ENCODE data around the gene TLR4. TPM values are rescaled to one million over a fixed set of nuclear protein-coding genes. Genes with fewer than 3 reads are reported as not detected.

Gene TLR4
- total RNA-seq, 2 donors from 2014 or later: 19.8 to 22.6 TPM

DNA sequence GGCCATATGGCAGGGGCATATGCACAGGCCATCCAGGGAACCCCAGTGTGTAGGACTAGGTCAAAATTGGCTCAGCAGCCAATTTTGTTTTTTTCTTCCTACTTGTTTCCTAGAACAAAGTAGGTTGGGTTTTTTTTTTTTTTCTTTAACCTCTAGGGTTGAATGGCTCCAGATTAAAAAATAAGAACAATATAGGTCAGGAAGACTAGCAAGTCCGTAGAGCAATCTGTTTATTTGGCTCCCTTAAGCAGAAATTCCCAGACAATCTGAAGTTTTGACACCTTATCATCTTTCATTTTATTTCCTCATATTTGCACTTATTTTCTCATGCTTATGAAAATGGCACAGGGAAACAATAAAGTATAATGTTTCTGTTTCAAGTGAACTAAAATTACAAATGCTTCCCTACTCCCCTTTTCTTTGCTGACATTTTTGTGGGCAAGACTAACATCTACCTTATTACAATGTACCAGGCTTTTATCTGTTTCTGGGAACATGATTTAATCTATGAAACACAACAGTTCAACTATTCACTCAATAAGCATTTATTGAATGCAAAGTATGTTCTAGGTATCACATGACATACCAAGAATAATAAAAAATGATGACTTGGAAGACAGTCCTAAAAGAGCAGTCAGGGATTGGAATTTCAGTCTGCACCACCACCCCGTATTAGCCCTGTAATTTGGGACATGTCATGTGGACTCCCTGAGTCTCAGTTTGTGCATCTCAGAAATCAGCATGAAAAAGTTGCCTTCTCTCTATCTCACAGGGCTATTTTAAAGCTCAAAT is 30.5 kb downstream of the TLR4 start:
- intact Hi-C loops (cut with DNase I): no loop called here
- ATAC-seq: no peak

DNA sequence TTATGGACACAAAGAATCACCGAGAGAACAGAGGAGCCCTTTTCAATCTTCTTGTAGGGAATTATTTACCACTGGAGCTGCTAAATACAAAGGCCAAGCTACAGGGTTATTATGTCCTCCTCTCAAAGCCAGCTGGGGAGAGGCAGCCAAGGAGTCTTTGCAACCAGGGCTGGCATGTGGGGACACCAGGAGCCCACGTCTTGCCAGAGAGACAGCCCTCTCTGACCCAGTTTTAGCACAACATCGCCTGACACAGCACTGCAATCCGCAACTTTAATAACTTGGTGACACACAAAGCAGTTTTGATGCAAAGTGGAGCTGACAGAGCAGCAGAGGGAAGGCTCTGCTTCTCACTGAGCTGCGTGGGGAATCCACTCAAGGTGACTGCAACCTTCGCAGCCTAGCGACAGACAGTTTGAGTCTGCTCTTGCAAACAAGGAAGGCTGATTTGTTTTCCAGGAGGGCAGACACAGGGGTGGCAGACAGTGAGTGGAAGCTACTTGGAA is 33.6 kb downstream of the TLR4 start:
- intact Hi-C loops (cut with DNase I): no loop called here
- ATAC-seq (peak in 1 of 2 donors; percentile 83), DNase-seq (no peak)

More for the DNA sequence above, 30.5 kb downstream of the TLR4 start:
- DNase-seq: no peak

DNA sequence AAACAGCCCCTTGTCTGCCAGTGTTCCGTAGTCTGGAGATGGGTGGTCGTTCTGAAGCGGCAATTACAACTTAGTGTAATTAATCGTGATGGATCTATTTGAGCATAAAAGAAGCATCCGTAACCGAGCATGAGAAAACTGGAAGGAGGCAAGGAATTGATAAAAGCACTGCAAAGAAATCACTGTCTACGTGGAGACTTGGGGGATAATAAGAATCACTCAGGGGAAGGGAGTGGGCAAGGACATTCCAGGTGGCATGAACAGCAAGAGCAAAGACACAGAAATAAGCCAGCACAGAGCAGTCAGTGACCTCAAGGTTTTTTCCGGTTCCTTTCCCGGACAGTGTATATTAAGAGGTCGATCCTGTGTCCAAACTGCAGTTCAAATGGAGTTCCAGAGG is 35.0 kb downstream of the TLR4 start:
- intact Hi-C loops (cut with DNase I): no loop called here
- no peak for DNase-seq
- ATAC-seq: no peak

DNA sequence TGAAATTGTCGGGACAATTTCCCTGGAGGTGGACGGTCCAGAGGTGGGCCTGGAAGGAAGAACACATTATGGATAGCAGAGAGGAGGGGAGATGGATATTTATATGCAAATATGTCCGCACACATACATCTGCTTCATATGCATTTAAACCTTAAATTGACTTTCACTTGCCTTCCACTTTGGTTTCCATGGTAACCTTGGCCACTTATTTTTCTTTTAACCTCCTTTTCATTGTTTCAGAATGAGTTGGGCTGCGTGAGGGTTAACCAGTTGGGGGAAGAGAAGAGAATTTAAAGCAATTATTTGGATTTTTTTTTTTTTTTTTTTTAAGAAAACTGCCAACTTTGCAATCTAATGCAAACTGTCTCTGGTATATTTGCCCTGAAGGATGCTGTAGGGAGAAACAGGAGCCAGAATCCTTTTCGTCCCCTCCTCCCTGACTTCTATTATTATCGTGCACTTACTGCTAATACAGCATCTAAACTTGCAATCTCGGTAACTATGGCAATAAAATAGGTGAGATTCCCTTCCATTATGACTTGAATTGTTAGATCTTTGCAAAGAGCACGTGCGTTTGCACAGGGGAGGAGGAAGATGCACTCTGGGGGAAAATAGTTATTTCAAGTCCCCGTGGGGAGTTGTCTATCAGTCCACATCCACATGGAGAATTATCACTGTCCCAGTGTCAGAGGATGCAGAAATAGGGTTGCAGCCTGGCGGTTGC is 35.6 kb downstream of the TLR4 start:
- DNase-seq: no peak
- intact Hi-C loops (cut with DNase I): no loop called here
- ATAC-seq: no peak

DNA sequence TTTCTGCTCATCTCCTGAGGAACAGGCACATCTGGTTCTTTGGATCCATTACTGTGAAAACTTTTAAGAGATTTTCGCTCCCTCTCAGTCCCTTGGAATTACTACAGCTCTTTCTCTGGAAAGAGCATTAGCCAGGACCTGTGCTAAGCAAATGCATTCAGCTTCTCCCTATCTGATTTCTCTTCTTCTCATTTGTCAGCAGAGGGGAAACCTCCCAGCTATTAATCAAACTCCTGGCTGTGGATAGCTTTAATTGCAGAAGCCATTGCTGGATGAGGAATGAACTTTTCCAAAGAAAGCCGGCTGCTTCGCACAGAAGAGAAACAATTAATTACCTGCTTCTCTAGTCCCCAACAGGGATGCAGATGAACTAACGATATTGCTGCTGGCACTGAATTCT is 37.9 kb downstream of the TLR4 start:
- intact Hi-C loops (cut with DNase I): no loop called here
- no peak for DNase-seq
- ATAC-seq: no peak

DNA sequence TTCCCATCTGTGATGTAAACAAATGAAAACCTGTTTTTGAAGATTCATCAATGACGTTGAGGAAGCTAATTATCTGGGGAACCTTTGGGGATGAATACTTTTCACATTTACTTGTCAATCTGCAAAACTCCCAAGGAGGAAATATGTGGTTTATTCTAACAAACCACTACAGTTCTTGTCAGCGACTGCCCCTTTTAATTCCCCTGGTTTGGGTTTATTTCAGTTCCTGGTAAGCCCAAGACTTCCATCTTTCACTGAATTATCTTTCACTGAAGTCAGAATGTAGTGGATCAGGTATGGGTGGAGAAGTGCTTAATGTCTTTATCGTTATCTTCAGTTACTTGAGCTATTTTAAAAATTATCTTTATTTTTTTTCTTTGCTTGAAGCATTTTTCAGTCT is 40.2 kb downstream of the TLR4 start:
- DNase-seq: no peak
- ATAC-seq: no peak
- intact Hi-C loops (cut with DNase I): no loop called here

DNA sequence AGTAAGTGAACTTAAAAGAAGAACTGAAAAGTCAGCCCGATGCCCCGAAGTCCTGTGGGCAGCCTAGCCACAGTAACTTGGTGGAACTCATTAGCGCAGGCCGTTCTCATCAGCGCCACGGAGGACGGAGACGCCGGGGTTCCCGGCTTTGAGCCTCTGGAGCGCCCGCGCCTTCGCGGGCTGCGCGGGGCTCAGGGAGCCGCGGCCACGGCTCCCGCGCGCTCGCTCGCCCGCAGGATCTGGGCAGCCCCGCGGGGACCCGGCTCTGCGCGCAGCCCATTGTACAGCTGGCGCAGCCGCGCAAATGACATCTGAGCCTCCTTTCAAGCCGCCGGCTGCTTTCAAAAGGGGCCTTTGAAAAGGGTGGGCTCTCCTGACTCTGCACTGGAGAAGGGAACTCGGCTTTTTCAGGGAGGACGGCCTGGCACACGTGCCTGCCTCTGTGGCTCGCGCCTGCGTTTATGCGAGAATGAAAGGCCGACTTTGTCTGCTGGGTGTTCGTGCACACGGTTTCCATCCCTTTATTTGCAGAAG is 40.7 kb downstream of the TLR4 start:
- intact Hi-C loops (cut with DNase I): no loop called here
- ATAC-seq (peak; percentile 68 to 73), DNase-seq (peak; percentile 44)

DNA sequence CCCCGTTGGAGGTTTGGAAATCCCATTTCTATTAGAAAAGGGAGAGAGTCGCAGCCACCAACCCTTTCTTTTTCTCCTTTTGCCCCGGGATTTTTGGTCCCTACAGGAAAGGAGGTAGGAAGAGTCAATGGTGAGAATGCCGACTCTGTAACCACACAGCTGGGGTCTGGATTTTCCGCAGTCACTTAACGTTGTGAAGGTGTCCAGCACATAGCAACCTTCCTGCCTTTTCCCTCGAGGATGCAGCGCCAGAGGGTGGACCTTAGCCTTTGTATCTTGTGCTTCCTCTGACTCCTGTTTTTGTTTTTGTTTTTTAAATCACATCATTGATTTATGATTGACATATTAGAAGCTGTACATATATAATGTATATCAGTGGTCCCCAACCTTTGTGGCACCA is 41.4 kb downstream of the TLR4 start:
- ATAC-seq (no peak), DNase-seq (no peak)
- intact Hi-C loops (cut with DNase I): no loop called here

DNA sequence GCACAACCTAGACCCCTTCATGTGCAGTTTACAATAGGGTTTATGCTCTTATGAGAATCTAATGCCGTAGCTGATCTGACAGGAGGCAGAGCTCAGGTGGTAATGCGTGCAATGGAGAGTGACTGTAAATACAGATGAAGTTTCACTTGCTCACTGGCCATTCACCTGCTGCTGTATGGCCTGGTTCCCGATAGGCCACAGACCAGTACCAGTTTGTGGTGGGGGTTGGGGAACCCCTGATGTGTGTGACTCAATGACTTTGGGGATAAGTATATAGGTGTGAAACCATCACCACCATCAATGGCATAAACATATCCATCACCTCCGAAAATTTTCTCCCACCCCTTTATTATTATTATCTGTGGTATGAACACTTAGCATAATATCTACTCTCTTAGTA is 42.1 kb downstream of the TLR4 start:
- intact Hi-C loops (cut with DNase I): no loop called here
- DNase-seq (no peak), ATAC-seq (no peak)

DNA sequence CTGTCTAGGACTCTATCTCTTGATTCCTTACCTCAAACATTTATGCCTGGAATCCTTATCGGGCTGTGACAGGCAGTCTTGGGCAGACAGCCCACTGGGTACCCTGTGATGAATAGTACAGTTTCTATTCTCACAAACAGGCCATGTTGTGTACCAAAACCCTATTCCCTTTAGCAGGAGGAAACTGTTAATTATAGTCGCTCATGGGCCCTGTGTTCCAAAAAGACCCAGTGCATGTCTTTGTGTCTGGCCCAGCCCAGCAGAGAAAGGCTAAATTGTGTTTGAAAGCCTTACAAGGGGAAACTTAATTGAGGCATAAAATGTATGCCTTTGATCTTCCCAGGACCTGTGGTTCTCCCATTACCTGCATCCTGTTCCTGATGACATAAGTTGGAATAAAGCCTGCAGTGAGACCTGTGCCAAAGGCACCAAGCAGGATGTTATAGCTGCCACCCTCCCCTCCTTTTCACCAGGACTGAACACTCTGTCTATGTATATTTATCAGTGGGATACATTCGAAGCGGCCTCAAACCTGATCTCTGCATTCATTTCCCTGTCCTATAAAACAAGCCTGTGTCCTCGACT is 43.3 kb downstream of the TLR4 start:
- no peak for ATAC-seq
- intact Hi-C loops (cut with DNase I): no loop called here
- no peak for DNase-seq

DNA sequence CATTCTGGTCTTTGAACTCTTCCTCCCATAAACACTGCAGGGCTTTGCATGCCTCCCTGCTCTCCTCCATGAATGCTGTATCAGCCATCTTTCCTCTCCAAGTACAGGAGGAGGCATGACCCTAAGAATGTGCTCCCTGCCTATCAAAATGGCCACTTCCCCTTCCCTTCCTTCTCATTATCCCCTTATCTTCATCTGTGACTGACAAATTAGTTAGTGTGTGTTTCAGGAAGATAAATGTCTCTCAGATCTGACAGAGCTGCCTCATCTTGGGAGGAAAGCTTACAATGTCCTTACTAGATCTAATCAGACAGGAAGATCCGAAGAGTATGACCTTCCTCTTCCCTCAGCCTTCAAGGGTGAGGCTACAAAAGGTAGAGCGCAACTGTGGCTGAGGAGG is 46.2 kb downstream of the TLR4 start:
- DNase-seq (no peak), ATAC-seq (no peak)
- intact Hi-C loops (cut with DNase I): no loop called here

DNA sequence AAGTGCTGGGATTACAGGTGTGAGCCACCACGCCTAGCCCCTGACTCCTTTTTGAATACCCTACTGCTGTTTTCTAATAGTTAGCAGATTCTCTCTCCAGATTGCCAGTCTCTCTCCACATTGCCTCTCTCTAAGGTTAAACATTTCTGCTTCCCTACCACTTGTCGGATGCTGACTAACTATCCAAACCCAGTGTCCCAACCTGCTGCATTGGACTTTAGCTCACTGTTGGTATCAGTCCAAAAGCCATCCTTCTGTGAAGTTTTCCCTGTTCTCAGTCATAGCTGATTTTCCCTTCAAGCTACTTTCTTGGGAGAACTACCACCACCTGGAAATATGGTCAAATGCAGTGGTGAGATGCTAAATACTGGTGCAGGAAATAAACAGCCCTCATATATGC is 48.7 kb downstream of the TLR4 start:
- no peak for DNase-seq
- intact Hi-C loops (cut with DNase I): no loop called here
- no peak for ATAC-seq

DNA sequence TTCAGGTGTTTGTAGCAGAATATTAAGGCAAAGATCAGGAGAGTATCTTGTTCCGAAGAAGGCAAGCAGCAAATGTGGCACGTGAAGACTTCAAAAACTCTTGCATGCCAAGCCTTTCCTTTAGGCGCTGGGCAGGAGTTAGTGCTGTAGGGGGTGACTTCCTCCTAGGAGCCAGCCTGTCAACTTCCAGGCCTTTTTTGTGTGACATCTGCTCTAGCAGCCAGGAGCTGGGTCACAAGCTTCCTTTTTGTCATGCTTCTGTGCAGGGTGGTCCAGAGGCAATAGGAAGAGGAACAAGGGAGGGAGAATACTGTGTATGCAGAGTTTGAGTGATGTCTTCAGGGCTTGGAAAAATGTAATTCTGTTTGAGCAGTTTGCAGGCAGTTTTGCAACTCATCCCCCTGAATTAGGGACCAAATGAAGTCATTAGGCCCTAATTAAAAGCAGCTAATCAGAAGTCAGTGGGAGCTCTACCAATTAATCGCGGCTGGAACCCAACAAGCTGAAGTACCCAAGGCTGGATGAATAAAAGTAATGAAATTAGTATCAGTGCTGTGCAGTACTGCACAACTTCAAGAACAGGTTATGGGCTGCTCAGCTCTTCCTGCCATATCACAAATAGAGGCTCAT is 53.5 kb downstream of the TLR4 start:
- ATAC-seq: peak in 1 of 2 donors; percentile 32
- no peak for DNase-seq
- intact Hi-C loops (cut with DNase I): no loop called here

DNA sequence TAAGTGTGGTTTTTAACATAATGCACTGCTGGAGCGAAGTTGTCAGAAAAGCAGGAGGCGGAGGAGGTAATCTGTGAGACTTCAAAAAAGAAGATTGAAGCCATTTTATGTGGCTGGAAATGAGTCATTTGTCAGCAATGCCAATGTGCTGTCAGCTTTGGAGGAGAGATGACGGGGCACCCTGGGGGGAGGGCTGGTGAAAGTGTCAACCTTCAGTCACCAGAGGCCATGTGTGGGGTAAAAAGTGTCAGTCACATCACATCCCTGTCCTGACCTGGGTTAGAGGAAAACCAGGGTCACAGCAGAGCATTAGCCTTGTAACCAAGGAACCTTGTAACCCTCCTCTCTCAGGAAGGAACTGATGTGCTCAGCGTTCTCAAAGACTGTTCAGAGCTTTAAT is 59.1 kb downstream of the TLR4 start:
- no peak for ATAC-seq
- intact Hi-C loops (cut with DNase I): no loop called here
- no peak for DNase-seq

DNA sequence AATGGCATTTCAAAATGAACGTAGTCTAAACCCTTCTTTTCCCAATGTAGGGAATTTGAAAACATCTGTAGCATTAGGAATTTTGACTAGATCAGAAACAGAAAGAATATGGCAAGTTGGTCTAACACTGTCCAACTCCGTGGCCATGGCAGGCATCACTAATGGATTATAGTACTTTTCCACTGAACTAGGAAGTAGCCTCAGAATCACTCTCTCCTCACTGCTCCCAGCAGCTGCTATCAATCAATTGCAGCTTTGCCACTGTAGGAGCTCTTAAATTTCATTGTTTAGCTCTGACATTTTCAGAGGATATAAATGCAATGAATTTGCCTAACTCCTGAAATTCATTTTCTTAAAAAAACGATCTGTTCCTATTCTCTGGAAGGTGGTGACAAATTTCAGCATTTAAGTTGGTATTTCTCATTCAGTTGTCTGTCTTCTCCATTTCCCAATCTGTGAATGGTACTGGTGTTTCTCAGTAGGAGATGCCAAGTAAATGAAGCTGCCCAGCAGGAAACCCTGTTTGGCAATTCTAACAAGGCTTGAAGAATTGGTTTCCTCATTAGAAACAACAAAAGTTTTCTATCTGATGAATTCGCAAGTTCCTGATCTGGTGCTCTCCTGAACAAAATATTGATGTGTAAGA is 64.7 kb downstream of the TLR4 start:
- intact Hi-C loops (cut with DNase I): no loop called here
- DNase-seq: no peak
- no peak for ATAC-seq

DNA sequence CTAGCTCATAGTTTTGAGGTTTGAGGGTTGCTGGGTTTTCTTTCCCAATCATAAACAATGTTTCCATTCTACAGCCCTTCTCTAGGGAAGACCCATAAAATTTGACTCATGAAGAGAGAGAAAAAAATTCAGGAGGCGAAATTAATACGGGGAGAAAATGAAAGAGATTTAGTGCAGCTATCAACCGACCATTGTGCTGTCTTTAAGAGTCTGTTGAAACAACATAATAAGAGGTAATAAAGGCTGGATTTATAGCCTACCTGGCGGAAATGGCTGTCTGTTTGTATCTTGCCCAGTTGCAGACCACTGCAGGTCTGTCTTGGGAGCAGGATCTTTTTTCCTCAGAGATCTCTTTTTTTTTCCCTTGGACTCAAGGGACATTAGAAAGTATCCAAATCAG is 66.9 kb downstream of the TLR4 start:
- ATAC-seq (no peak), DNase-seq (no peak)
- intact Hi-C loops (cut with DNase I): loop anchor here in 1 of 2 donors (10.0 kb wide), 1 partner anchor 66 kb away; the partner anchor contains the start of gene TLR4

DNA sequence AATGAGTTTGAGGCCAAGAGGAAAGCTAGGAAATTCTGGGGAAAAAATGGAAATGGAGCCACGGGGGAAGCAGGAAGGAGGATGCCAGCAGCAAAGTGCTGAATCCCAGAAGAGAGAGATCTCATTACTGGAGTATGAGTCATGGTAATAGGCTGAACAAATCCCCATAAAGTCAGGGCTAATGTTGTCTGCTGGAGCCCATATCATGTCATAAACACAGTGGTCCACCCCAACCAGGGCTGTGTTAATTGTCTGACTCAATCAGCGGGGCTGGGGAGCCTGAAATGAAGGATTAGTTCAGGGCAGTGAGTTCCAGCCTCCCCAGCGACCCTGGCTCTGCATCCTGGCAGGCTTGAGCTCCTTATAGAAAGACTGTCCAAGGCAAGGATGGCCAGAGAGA is 68.8 kb downstream of the TLR4 start:
- DNase-seq: no peak
- intact Hi-C loops (cut with DNase I): loop anchor here in 1 of 2 donors (10.0 kb wide), 1 partner anchor 68 kb away; the partner anchor contains the start of gene TLR4
- peak in 1 of 2 donors; percentile 65 for ATAC-seq

Measured in left cardiac atrium (tissue), 4 donors.